Measurements from ENCODE around the gene PRC1.
"Not testable (repeated sequence)": the region's sequence is repeated elsewhere in the genome, so short reads cannot be mapped to it uniquely, and the experiment has no call there.

Gene PRC1

DNA sequence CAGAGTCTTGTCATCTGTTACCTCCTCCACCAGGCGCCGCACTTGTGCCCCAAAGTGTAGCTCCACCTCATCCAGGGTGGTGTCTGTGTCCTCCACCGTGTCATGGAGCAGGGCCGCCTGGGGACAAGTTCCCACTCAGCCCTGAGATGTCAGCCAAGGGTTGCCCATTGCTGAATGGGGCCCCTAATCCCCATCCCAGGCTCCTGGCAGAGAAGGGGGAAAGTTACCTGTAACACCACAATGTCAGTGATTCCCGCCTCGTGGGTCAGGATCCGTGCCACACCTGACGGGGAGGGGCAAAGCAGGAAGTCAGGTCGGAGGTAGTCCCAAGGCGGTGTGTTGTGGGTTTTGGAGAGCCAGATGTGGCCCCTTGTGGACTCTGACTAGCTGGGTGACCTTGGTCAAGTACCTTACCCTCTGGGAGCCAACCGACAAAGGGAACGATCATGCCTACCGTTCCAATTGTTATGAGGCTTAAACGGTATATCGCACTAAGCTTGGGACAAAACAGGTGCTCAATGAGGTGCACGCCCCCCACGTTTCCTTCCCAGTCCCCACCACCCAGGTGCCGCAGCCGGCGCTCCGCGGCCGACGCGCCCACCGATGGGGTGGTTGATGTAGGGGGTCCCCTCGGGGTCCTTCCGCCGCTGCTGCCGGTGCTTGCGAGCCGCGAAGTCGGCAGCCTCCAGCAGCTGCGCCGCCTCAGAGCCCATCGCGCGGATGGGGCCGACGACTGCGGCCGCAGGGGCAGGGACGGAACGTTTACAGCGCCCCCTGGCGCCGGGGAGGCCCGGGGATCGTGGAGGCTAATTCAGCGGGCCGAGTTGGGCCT is 62.3 kb downstream of the PRC1 start, which contains the start of gene HDDC3:
TSS of gene HDDC3 (minus strand) at position 722 of the 832 bp plus-strand sequence. CDS start at position 713, 9 bp downstream.
- DNase-seq = peak; percentile 93

DNA sequence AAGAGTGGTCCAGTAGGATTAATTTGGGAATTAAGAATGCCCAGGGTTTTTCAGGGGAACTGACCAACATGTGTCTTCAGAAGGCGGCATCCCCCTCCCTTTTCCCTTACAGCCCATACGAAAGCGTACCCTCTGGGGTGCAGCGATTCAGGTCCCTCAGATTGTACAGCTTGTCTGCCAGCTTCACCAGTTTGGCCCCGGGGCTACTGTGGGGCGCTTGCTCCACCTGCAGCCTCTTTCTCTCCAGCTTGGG is 62.8 kb downstream of the PRC1 start:
- DNase-seq = no peak

DNA sequence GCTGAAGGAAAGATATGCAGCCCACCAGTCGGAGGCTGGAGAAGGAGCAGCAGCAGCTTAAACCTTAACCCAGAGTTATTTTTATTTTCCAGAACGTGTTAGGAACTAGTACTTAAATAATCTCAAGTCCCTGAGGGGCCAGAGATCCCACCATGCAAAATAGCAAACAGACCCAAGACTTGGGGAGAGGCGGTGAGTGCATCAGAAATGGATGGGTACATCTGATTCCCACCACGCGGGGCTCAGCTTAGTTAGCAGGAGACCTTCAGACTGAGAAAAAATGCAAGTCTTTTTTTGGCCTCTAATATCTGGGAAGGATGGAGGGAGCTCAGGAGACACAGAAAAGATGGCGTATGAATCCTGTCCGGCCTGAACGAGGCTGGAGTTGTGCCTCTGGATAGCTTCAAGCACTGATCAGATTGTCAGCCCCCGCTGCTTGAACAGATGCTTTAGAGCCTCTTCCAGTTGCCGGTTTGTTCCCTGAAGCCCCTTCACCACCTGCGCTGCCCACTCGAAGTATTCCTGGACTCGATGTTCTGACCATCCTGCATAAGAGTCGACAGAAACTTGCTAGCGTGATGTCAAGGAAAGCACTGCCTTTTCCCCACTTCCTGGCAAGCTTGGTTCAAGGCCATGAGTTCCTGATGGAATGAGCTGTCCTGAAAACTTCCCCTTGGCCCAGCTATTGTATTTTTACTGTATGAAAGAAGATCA is 63.3 kb downstream of the PRC1 start:
- no peak for DNase-seq

DNA sequence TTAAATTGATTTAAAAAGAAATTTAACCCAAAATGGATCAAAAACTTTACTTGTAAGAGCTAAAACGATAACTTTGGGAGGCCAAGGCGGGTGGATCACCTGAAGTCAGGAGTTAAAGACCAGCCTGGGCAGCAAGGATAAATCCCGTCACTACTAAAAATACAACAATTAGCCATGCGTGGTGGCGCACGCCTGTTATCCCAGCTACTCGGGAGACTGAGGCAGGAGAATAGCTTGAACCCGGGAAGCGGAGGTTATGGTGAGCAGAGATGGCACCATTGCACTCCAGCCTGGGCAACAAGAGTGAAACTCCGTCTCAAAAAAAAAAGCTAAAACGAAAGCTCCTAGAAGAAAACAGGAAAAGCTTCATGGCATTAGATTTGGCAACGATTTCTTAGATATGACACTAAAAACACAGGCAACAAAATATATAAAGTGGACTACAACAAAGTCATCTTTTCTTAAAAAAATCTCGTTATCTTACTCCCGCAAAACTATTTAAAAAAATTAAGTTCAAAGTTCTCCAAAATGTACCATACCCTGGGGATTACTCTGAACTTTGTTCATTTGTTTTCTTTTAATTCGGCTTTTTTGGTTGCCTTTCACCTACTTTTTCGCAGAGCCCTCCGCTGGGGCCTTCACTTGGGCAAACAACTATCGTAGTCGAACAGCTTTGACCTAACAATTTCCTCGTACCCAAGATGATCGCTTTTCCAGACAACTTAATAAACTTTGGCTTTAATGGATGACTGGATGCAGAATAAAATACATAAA is 64.9 kb downstream of the PRC1 start:
- no peak for DNase-seq

DNA sequence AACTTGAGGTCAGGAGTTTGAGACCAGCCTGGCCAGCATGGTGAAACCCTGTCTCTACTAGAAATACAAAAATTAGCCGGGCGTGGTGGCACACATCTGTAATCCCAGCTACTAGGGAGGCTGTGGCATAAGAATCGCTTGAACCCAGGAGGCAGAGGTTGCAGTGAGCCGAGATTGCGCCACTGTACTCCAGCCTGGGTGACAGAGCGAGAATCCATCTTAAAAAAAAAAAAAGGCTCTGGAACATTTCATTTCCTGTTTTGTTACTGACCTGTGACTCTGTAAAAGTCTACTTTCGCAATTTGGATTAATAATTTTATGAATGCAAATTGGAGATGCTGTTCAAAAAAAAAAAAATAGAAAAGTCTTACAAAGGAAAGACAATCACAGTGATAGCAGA is 66.2 kb downstream of the PRC1 start:
- DNase-seq = not testable (repeated sequence)

DNA sequence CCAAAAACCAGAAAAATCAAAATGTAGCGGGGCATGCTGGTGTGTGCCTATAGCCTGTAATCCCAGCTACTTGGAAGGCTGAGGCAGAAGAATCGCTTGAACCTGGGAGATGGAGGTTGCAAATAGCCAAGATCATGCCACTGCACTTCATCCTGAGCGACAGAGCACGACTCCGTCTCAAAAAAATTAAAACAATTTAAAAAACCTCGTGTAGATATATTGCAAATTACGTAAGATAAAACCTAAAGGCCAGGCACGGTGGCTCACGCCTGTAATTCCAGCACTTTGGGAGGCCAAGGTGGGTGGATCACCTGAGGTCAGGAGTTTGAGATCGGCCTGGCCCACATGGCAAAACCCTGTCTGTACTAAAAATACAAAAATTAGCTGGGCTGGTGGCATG is 67.6 kb downstream of the PRC1 start:
- DNase-seq = not testable (repeated sequence)

DNA sequence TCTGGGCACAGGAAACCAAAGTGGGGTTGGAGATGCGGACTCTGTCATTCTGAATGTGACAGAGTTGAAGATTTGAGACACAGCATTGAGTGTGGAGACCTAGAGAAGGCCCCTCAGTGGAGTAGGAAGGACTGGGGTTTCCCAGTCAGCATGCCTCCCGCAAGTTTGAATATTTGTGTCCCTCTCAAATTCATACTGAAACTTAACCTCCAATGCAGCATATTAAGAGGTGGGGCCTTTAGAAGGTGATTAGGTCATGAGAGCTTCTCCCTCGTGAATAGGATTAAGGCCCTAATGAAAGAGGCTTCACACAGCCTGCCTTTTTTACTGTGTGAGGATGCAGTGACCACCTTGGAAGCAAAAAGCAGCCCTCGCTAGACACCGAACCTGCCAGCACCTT is 70.0 kb downstream of the PRC1 start:
- DNase-seq = no peak

DNA sequence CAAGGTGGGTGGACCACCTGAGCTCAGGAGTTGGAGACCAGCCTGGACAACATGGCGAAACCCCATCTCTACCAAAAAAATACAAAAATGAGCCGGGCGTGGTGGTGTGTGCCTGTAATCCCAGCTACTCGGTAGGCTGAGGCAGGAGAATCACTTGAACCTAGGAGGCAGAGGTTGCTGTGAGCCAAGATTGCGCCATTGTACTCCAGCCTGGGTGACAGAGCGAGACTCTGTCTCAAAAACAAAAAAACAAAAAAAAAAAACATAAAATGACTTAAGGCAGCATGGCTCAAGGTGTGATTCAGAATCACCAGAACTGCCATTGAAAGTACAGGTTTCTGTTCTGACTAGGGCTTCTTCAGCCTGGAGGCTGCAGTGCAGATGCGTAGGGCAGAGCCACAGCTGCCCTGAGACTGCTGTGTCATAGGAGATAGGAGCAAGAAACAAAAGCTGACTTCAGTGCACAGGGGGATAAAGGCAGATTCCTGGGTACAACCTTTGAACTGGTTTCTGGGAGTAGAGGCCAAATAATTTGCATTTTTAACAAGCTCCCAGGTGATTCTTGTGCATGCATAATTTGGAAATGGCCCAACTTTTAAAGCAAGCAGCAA is 71.5 kb downstream of the PRC1 start:
- not testable (repeated sequence) for DNase-seq

DNA sequence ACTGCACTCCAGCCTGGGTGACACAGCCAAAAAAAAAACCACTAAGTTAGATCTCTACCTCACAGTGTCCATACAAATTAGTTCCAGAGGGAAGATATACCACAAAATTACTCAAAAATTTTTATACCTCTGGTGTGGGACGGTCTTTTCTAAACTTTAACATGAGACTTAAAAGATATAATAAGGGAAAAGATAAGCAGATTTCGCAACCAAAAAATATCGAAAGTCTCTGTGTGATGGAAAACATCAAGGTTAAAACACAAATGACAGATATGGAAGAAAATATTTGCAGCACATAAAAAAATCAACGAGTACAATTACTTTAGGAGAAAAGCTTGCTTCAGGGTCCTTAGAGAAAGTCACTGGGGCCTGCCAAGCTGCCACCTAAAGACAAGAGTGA is 72.4 kb downstream of the PRC1 start:
- no peak for DNase-seq

DNA sequence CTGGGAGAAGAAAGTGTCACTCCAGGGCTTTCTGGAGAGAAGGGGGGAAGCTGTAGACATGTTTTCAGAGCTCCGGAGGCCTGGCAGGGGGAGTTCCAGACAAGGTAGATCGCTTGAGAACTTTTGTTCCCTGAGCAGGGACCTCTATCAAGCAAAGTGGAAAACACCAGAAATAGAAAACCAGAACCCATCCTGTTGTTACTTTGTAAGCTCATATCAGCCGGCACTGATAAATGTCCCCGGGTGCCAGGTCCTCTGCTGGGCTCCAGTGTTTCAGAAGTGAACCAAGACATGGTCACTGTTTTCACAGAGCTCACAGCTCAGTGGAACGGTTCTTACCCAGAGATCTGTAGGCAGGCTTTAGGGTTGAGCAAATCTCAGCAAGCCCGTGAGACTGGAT is 75.5 kb downstream of the PRC1 start:
- DNase-seq = no peak

DNA sequence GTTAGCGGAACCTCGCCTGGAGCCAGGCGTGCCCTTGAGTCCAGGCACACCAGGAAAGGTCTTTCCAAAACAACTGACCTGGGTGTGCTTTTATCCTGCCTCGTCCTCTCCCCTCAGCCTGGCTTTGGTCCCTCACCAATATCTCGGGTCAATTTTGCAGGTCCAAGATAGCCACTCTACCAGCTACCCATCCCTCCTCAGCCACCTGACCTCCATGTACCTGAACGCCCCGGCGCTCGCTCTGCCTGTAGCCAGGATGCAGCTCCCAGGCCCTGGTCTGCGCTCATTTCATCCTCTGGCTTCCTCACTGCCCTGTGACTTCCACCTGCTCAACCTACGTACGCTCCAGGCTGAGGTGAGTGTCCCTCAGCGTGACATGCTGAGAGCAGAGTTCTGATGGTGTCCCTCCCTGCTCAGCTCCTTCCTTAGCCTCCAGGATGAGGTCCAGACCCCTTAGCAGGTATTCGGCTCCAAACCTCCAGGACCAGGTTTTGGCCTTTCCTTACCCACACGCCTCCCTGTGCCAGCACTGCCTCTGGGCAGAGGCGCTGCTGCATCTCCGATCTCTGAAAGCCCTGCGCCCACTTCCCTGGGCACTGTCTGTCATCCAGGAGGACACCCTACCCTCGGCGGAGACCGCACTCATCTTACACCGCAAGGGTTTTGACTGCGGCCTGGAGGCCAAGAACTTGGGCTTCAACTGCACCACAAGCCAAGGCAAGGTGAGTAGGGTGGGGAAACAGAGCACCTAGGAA is 76.1 kb downstream of the PRC1 start:
- DNase-seq = no peak

DNA sequence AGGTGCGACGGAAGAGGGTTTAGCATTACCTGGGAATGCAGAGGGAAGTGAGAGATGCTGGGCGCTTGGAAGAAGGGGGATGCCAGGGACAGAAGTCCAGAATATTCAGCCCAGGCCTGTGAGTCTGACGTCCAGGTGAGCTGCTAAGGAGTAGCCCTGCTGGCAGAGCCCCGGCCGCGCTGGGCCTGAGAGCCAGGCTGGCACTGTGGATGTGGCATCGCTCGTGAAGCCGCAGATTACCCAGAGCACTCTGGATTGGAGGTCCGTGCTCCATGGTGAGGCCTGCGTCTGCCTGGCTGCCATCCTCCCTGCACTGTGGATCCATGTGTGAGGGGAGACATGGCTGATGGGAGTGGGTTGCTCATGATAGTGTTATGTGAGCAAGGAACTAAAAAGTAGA is 76.8 kb downstream of the PRC1 start:
- no peak for DNase-seq

DNA sequence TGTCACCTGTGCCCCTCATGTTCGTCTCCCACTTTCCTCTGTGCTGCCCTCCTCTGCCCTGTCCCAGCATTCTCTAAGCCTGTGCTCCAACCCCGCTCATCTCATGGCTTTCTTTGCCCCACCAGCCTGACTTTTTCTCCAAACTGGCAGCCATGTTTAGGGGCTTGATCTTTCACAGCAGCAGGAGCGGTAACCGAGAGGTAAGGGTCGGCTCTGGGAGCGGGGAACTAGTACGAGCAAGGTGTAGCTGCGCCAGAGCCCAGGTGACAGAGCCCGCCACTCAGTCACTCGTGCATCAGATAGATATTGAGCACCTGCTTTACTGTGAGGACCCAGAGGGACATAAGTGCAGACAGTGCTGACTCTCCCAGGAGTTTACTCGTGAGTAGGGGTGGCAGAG is 77.9 kb downstream of the PRC1 start:
- DNase-seq = no peak

Measured in eye (tissue), 1 donor.